ENCODE data around the gene OPA3. TPM values are rescaled to one million over a fixed set of nuclear protein-coding genes. Genes with fewer than 3 reads are reported as not detected.

OPA3 gene
- total RNA-seq, 4 donors from 2014 or later = 5.7 to 14.9 (median 11.6) TPM

DNA sequence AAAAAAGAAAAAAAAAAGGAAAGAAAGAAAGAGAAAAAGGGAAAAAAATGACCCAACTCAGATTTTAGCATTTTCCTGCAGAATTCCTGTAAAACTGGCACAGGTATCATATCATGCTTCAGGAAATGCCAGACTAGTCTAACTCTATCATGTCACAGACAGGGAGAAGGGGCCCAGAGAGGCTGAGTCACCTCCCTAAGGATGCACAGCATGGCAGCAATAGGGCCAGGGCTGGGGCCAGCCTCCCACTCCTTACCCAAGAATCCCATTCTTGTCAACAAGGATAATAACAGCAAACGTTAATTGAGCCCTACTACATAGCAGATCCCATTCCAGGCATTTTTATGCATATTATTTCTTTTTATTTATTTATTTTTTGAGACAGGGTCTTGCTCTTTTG is 8.9 kb upstream of the OPA3 start:
- peaks cover 96% of the 10 kb centered on the region for H3K27me3 ChIP-seq

GRCh38 chr19:45592366-45592765 is 7.8 kb upstream of the OPA3 start:
- no peak for TF ChIP-seq POLR2AphosphoS5 (IDR thresholded peaks at IDR 0.05)
- no peak for TF ChIP-seq POLR2A (IDR thresholded peaks at IDR 0.05)
- TF ChIP-seq, protein P1, sequence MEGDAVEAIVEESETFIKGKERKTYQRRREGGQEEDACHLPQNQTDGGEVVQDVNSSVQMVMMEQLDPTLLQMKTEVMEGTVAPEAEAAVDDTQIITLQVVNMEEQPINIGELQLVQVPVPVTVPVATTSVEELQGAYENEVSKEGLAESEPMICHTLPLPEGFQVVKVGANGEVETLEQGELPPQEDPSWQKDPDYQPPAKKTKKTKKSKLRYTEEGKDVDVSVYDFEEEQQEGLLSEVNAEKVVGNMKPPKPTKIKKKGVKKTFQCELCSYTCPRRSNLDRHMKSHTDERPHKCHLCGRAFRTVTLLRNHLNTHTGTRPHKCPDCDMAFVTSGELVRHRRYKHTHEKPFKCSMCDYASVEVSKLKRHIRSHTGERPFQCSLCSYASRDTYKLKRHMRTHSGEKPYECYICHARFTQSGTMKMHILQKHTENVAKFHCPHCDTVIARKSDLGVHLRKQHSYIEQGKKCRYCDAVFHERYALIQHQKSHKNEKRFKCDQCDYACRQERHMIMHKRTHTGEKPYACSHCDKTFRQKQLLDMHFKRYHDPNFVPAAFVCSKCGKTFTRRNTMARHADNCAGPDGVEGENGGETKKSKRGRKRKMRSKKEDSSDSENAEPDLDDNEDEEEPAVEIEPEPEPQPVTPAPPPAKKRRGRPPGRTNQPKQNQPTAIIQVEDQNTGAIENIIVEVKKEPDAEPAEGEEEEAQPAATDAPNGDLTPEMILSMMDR (IDR thresholded peaks at IDR 0.05) = no peak
- no peak for TF ChIP-seq EP300 (IDR thresholded peaks at IDR 0.05)
- WGBS, 2 donors (ENCODE audit: low coverage in 1 of 2) = 29 to 53% methylated on average over 4 of the region's 4 CpGs
- Histone ChIP-seq H3K4me3 (no peak overlapping the region), H3K27ac (no peak overlapping the region), H3K9me3 (no peaks in the 10 kb centered on the region), H3K4me1 (peaks cover 0 to under 1% (median 0%) of the 10 kb centered on the region in 3 donors), H3K27me3 (peaks cover 84% of the 10 kb centered on the region), H3K36me3 (no peaks in the 10 kb centered on the region)
- ATAC-seq = no peak

More for the DNA sequence above, 8.9 kb upstream of the OPA3 start:
- Histone ChIP-seq H3K9me3 (no peaks in the 10 kb centered on the region), H3K4me1 (peaks cover 0 to 12% (median 0%) of the 10 kb centered on the region in 3 donors), H3K36me3 (no peaks in the 10 kb centered on the region), H3K27ac (no peak overlapping the region), H3K4me3 (no peak overlapping the region)
- no peak for ATAC-seq
- WGBS, 2 donors (ENCODE audit: low coverage in 1 of 2) = 14 to 17% methylated on average over 1 of the region's 1 CpG
- no peak for TF ChIP-seq POLR2AphosphoS5 (IDR thresholded peaks at IDR 0.05)
- TF ChIP-seq POLR2A (IDR thresholded peaks at IDR 0.05) = no peak
- TF ChIP-seq EP300 (IDR thresholded peaks at IDR 0.05) = no peak
- TF ChIP-seq, protein P1 (IDR thresholded peaks at IDR 0.05) = no peak

- no peak for TF ChIP-seq POLR2A (IDR thresholded peaks at IDR 0.05)
- TF ChIP-seq, protein P1 (IDR thresholded peaks at IDR 0.05) = no peak
- Histone ChIP-seq H3K4me3 (no peak overlapping the region), H3K27me3 (peaks cover 77% of the 10 kb centered on the region), H3K4me1 (no peaks in the 10 kb centered on the region), H3K27ac (no peak overlapping the region), H3K36me3 (no peaks in the 10 kb centered on the region), H3K9me3 (no peaks in the 10 kb centered on the region)
- 89% methylated on average over 15 of the region's 21 CpGs; no CpG with 5 or more reads in 1 of the 2 donors for WGBS, 2 donors (ENCODE audit: low coverage in 1 of 2)
- ATAC-seq = no peak
Measured at GRCh38 chr19:45591638-45592005, 7.0 kb upstream of the OPA3 start.

- ATAC-seq = no peak
- H3K27ac ChIP-seq = no peak overlapping the region
- no peaks in the 10 kb centered on the region for H3K36me3 ChIP-seq
- 74 to 100% methylated on average over 1 to 22 of the region's 48 CpGs for WGBS, 2 donors (ENCODE audit: low coverage in 1 of 2)
- no peaks in the 10 kb centered on the region for H3K4me1 ChIP-seq
- no peaks in the 10 kb centered on the region for H3K9me3 ChIP-seq
- no peak overlapping the region for H3K4me3 ChIP-seq
- peaks cover 72% of the 10 kb centered on the region for H3K27me3 ChIP-seq
- TF ChIP-seq, protein P1 (IDR thresholded peaks at IDR 0.05) = peak in 2 of 4 experiments; percentile 19 to 37
- TF ChIP-seq POLR2AphosphoS5 (IDR thresholded peaks at IDR 0.05) (no peak), POLR2A (IDR thresholded peaks at IDR 0.05) (no peak)
Measured at GRCh38 chr19:45591004-45591637, 6.5 kb upstream of the OPA3 start.

- 73 to 75% methylated on average over 2 to 4 of the region's 15 CpGs for WGBS, 2 donors (ENCODE audit: low coverage in 1 of 2)
- Histone ChIP-seq H3K4me1 (peaks cover 0 to 3% (median 0%) of the 10 kb centered on the region in 3 donors), H3K27me3 (peaks cover 65% of the 10 kb centered on the region), H3K27ac (no peak overlapping the region), H3K36me3 (no peaks in the 10 kb centered on the region), H3K4me3 (no peak overlapping the region), H3K9me3 (no peaks in the 10 kb centered on the region)
- TF ChIP-seq POLR2A (IDR thresholded peaks at IDR 0.05) (no peak), POLR2AphosphoS5 (IDR thresholded peaks at IDR 0.05) (no peak), EP300 (IDR thresholded peaks at IDR 0.05) (no peak)
- TF ChIP-seq, protein P1 (IDR thresholded peaks at IDR 0.05) = no peak
- ATAC-seq = no peak
Measured at GRCh38 chr19:45590300-45591003, 5.8 kb upstream of the OPA3 start.
